Kidney (tissue), 14 donors: ENCODE results near the gene PJA1. TPM values are rescaled to one million over a fixed set of nuclear protein-coding genes. Genes with fewer than 3 reads are reported as not detected.

Experiments
- DNase-seq, 5 donors: peaks; one replicate each; pipeline ENCODE4 v3.0.0-alpha.2; 2013 to 2020
- FAIRE-seq: peaks from 2 replicates; lab custom pipeline; 2012; peaks lifted over from hg19 to GRCh38; lab: Jason Lieb, UNC
- H3K27ac ChIP-seq, 2 donors: one replicate each; pipeline ENCODE4 v1.7.0; 2013; ENCODE audit warnings: low read depth in 2 of 2, low read length in 2 of 2, inconsistent platforms in 1 of 2
- H3K27me3 ChIP-seq: one replicate; pipeline ENCODE4 v1.7.1; 2013; ENCODE audit warnings: low read length, inconsistent platforms; ENCODE audit not compliant: control insufficient read depth, insufficient read depth
- H3K36me3 ChIP-seq, 3 donors: one replicate each; pipeline versions ENCODE4 v1.7.0 to v1.7.1; 2013; ENCODE audit warnings: low read length in 3 of 3, control low read depth in 1 of 3, inconsistent platforms in 1 of 3; ENCODE audit not compliant: insufficient read depth in 3 of 3, control insufficient read depth in 2 of 3
- H3K4me1 ChIP-seq, 3 donors: one replicate each; pipeline versions ENCODE4 v1.7.0 to v1.7.1; 2013; ENCODE audit warnings: low read length in 3 of 3, inconsistent platforms in 1 of 3, low read depth in 1 of 3; ENCODE audit not compliant: control insufficient read depth in 2 of 3, insufficient read depth in 2 of 3
- H3K4me3 ChIP-seq, 3 donors: one replicate each; pipeline versions ENCODE4 v1.7.0 to v1.8.1; 2013; ENCODE audit warnings: low read length in 3 of 3, control low read depth in 1 of 3, inconsistent platforms in 1 of 3
- H3K9ac ChIP-seq, 3 donors: one replicate each; pipeline versions ENCODE4 v1.7.0 to v1.7.1; 2013; ENCODE audit warnings: low read length in 3 of 3, control low read depth in 1 of 3, inconsistent platforms in 1 of 3
- H3K9me3 ChIP-seq, 3 donors: one replicate each; pipeline versions ENCODE4 v1.7.0 to v1.7.1; 2013; ENCODE audit warnings: low read length in 3 of 3, control low read depth in 1 of 3, inconsistent platforms in 1 of 3; ENCODE audit not compliant: control insufficient read depth in 2 of 3, insufficient read depth in 1 of 3
- CTCF ChIP-seq: IDR thresholded peaks from 3 replicates; pipeline ENCODE4 v1.5.1; 2012; ENCODE audit warnings: mild to moderate bottlenecking, moderate library complexity, borderline replicate concordance; ENCODE audit not compliant: insufficient read depth; ENCODE audit errors: extremely low read depth
- intact Hi-C: fragments of 100-400 bp; cut with DNase I; formaldehyde crosslinking; loops from one replicate; pipeline ENCODE4 v1.11.1; 2022
- polyA plus RNA-seq: library from polyadenylated mRNA; stranded (reverse); fragments of 350-450 nt; fragmentation: Illumina TruSeq; extraction: RNeasy Lipid Tissue Mini Kit (QIAGEN cat#74804); gene quantifications from one replicate; pipeline ENCODE4 v1.2.3, GENCODE V29; 2014; ENCODE audit warnings: low read depth, low replicate concordance; ENCODE audit not compliant: insufficient read depth
- total RNA-seq: library from RNA; stranded (reverse); fragmentation: NEBNext Ultra II Directional; extraction: Animal tissue kit (Norgen Biotek cat#: 25700); gene quantifications from one replicate; pipeline ENCODE4 v1.2.1, GENCODE V29; 2021
- donor health status: control.
- donor health status: control.
- donor health status: control.
- donor health status: control.
- donor health status: control.
- donor health status: DM: yes; HTN: yes; CAD: no.
- donor health status: Normal renal cell carcinoma (clear cell type).

PJA1 gene
- total and polyA plus RNA-seq, 2 donors from 2014 or later = 27.1 to 29.9 TPM

- no peak for FAIRE-seq
- H3K27me3 ChIP-seq = no peaks in the 10 kb centered on the region
- intact Hi-C loops = no loop called here
These were observed 40.2 kb downstream of the PJA1 start for GRCh38 chrX:69125094-69125493.

GRCh38 chrX:69124108-69124507 is 41.1 kb downstream of the PJA1 start:
- intact Hi-C loops = no loop called here
- Histone ChIP-seq H3K9ac (no peak overlapping the region), H3K4me1 (no peaks in the 10 kb centered on the region), H3K27me3 (no peaks in the 10 kb centered on the region), H3K9me3 (no peaks in the 10 kb centered on the region), H3K4me3 (no peak overlapping the region), H3K27ac (no peak overlapping the region), H3K36me3 (no peaks in the 10 kb centered on the region)
- FAIRE-seq (no peak), DNase-seq (no peak)
- TF ChIP-seq CTCF = no peak

More at GRCh38 chrX:69125094-69125493, 40.2 kb downstream of the PJA1 start:
- Histone ChIP-seq H3K27ac (no peak overlapping the region), H3K4me1 (no peaks in the 10 kb centered on the region), H3K36me3 (no peaks in the 10 kb centered on the region), H3K9me3 (no peaks in the 10 kb centered on the region), H3K4me3 (no peak overlapping the region), H3K9ac (no peak overlapping the region)
- no peak for DNase-seq
- TF ChIP-seq CTCF = no peak

GRCh38 chrX:69123481-69123880 is 41.8 kb downstream of the PJA1 start:
- TF ChIP-seq CTCF = no peak
- Histone ChIP-seq H3K9me3 (no peaks in the 10 kb centered on the region), H3K27ac (no peak overlapping the region), H3K27me3 (no peaks in the 10 kb centered on the region), H3K9ac (no peak overlapping the region), H3K4me3 (no peak overlapping the region), H3K36me3 (no peaks in the 10 kb centered on the region), H3K4me1 (no peaks in the 10 kb centered on the region)
- no peak for FAIRE-seq
- intact Hi-C loops = no loop called here
- no peak for DNase-seq
